ENCODE data around the gene SHANK3. TPM values are rescaled to one million over a fixed set of nuclear protein-coding genes. Genes with fewer than 3 reads are reported as not detected.

SHANK3 gene
- total RNA-seq, 2 experiments from 2014 or later = 0.15 TPM; not detected in 1

DNA sequence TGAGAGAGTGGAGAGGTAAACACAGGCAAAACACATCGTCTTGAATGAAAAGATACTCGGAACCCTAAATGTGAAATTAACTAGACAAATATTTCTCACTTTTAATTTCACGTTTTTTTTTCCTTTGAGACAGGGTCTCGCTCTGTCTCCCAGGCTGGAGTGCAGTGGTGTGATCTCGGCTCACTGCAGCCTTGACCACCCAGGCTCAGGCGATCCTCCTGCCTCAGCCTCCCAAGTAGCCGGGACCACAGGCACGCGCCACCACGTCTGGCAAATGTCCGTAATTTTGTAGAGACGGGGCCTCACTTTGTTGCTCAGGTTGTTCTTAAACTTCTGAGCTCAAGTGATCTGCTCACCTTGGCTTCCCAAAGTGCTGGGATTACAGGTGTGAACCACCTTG is 7.4 kb upstream of the SHANK3 start:
- intact Hi-C loops (cut with micrococcal nuclease; ENCODE audit: unreplicated experiment) = no loop called here
- BruUV-seq (replicated peaks) = no TSS peak

DNA sequence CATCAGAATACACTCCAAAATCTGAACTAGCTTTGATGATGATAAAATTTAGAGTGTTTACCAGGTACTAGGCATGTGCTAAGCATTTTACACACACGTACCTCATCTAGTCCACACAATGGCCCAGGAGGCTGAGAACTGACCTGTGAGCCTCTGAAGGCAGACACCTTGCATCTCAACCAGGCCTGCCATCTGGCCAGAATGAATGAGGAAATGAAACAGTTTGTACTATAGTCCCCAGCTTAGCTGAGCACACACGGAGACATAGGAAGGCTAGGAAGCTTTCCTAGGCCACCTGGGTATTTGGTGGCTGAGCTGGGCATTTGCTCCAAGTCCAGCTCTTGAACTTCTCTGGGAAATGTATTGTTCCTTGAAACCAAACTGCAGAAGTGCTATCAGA is 6.9 kb upstream of the SHANK3 start:
- H3K4me1 ChIP-seq (ENCODE audit: insufficient read depth, low read length, poor library complexity, severe bottlenecking) = no peaks in the 10 kb centered on the region
- no peak overlapping the region for H3K4me2 ChIP-seq (ENCODE audit: low read length)
- TF ChIP-seq EZH2phosphoT487 (IDR thresholded peaks at IDR 0.05; ENCODE audit: borderline replicate concordance, low read depth, low read length) (no peak), CTCF (conservative IDR thresholded peaks at IDR 0.05; ENCODE audit: low read length) (no peak)
- DNase-seq (ENCODE audit: low spot score) = peak; percentile 27
- no peak overlapping the region for H2AFZ ChIP-seq (ENCODE audit: low read length)
- H3K79me2 ChIP-seq (ENCODE audit: insufficient read depth, low read depth, low read length) = no peaks in the 10 kb centered on the region
- CTCF ChIA-PET (ENCODE audit: unreplicated experiment) = no interaction called here
- no peaks in the 10 kb centered on the region for H3K9me2 ChIP-seq (ENCODE audit: insufficient read depth, low read length)
- POLR2A ChIA-PET = interaction anchor here (0.5 to 0.7 kb wide), 2 partner anchors 306 to 753 kb away, joined by 3 read pairs; no protein-coding TSS in a partner anchor
- BruUV-seq (replicated peaks) = no TSS peak
- no peaks in the 10 kb centered on the region for H3K9me3 ChIP-seq (ENCODE audit: low read length)
- intact Hi-C loops (cut with micrococcal nuclease; ENCODE audit: unreplicated experiment) = no loop called here
- no peaks in the 10 kb centered on the region for H3K36me3 ChIP-seq (ENCODE audit: insufficient read depth, low read length)
- no peak overlapping the region for H3K27ac ChIP-seq (ENCODE audit: low read depth, low read length, poor library complexity, severe bottlenecking)
- H4K20me1 ChIP-seq (ENCODE audit: insufficient read depth, low read length) = no peaks in the 10 kb centered on the region
- no peak overlapping the region for H3K4me3 ChIP-seq (ENCODE audit: low read depth, low read length, poor library complexity, severe bottlenecking)

More for the DNA sequence above, 7.4 kb upstream of the SHANK3 start:
- H3K36me3 ChIP-seq (ENCODE audit: insufficient read depth, low read length) = no peaks in the 10 kb centered on the region
- ChIA-PET CTCF (ENCODE audit: unreplicated experiment) (no interaction called here), POLR2A (interaction anchor here (0.5 to 0.7 kb wide), 2 partner anchors 305 to 752 kb away, joined by 3 read pairs; no protein-coding TSS in a partner anchor)
- no peak for TF ChIP-seq CTCF (conservative IDR thresholded peaks at IDR 0.05; ENCODE audit: low read length)
- TF ChIP-seq EZH2phosphoT487 (IDR thresholded peaks at IDR 0.05; ENCODE audit: borderline replicate concordance, low read depth, low read length) = no peak
- no peak for DNase-seq (ENCODE audit: low spot score)
- no peaks in the 10 kb centered on the region for H3K9me3 ChIP-seq (ENCODE audit: low read length)
- H3K79me2 ChIP-seq (ENCODE audit: insufficient read depth, low read depth, low read length) = no peaks in the 10 kb centered on the region
- H3K4me1 ChIP-seq (ENCODE audit: insufficient read depth, low read length, poor library complexity, severe bottlenecking) = no peaks in the 10 kb centered on the region
- no peaks in the 10 kb centered on the region for H4K20me1 ChIP-seq (ENCODE audit: insufficient read depth, low read length)
- H3K27ac ChIP-seq (ENCODE audit: low read depth, low read length, poor library complexity, severe bottlenecking) = no peak overlapping the region
- H2AFZ ChIP-seq (ENCODE audit: low read length) = no peak overlapping the region
- no peak overlapping the region for H3K4me3 ChIP-seq (ENCODE audit: low read depth, low read length, poor library complexity, severe bottlenecking)
- H3K4me2 ChIP-seq (ENCODE audit: low read length) = no peak overlapping the region
- H3K9me2 ChIP-seq (ENCODE audit: insufficient read depth, low read length) = no peaks in the 10 kb centered on the region

- no peaks in the 10 kb centered on the region for H3K9me2 ChIP-seq (ENCODE audit: insufficient read depth, low read length)
- no peaks in the 10 kb centered on the region for H3K79me2 ChIP-seq (ENCODE audit: insufficient read depth, low read depth, low read length)
- H3K27ac ChIP-seq (ENCODE audit: low read depth, low read length, poor library complexity, severe bottlenecking) = no peak overlapping the region
- DNase-seq (ENCODE audit: low spot score) = no peak
- no peaks in the 10 kb centered on the region for H3K9me3 ChIP-seq (ENCODE audit: low read length)
- BruUV-seq (replicated peaks) = no TSS peak
- ChIA-PET POLR2A (interaction anchor here (0.6 kb wide), 1 partner anchor 160 kb away, joined by 3 read pairs; no protein-coding TSS in a partner anchor), CTCF (ENCODE audit: unreplicated experiment) (no interaction called here)
- H3K4me2 ChIP-seq (ENCODE audit: low read length) = no peak overlapping the region
- no peak overlapping the region for H2AFZ ChIP-seq (ENCODE audit: low read length)
- TF ChIP-seq EZH2phosphoT487 (IDR thresholded peaks at IDR 0.05; ENCODE audit: borderline replicate concordance, low read depth, low read length) = no peak
- TF ChIP-seq CTCF (conservative IDR thresholded peaks at IDR 0.05; ENCODE audit: low read length) = no peak
- H3K4me1 ChIP-seq (ENCODE audit: insufficient read depth, low read length, poor library complexity, severe bottlenecking) = no peaks in the 10 kb centered on the region
- intact Hi-C loops (cut with micrococcal nuclease; ENCODE audit: unreplicated experiment) = no loop called here
- no peaks in the 10 kb centered on the region for H3K36me3 ChIP-seq (ENCODE audit: insufficient read depth, low read length)
- H4K20me1 ChIP-seq (ENCODE audit: insufficient read depth, low read length) = no peaks in the 10 kb centered on the region
- no peak overlapping the region for H3K4me3 ChIP-seq (ENCODE audit: low read depth, low read length, poor library complexity, severe bottlenecking)
These were observed 2.1 kb upstream of the SHANK3 start for GRCh38 chr22:50670513-50670912.

Data from OCI-LY7 (cell line).